Kidney capillary endothelial cell (primary cell): Measurements from ENCODE around the gene SARS2.
"Not testable (repeated sequence)": the region's sequence is repeated elsewhere in the genome, so short reads cannot be mapped to it uniquely, and the experiment has no call there.

ENCODE experiments used
- DNase-seq: peaks from one replicate; pipeline ENCODE4 v3.0.0-alpha.2; 2018; ENCODE audit warnings: low spot score

The SARS2 gene

GRCh38 chr19:38946229-38947010, 15.9 kb upstream of the SARS2 start:
- no peak for DNase-seq

DNA sequence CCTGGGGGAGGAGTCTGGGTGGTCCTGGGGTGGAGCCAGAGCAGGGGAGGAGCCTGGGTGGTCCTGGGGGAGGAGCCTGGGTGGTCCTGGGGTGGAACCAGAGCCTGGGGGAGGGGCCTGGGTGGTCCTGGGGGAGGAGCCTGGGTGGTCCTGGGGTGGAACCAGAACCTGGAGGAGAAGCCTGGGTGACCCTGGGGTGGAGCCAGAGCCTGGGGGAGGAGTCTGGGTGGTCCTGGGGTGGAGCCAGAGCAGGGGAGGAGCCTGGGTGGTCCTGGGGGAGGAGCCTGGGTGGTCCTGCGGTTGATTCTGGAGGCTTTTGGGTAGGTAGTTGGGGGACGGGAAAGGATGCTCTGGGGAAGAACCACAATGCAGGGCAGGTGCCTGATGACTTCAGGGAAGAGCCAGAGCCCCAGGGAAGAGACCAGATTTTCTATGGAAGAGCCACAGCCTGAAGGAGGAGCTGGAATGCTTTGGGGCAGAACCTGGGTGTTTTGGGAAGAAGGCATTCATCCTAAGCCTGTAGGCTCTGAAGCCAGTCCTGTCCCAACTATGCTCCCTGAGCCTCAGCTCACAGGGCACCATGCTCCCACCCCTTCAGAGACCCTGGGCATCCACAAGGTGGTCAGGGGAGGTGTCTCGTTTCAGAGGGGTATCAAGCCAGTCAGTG, 15.1 kb upstream of the SARS2 start:
- no peak for DNase-seq

DNA sequence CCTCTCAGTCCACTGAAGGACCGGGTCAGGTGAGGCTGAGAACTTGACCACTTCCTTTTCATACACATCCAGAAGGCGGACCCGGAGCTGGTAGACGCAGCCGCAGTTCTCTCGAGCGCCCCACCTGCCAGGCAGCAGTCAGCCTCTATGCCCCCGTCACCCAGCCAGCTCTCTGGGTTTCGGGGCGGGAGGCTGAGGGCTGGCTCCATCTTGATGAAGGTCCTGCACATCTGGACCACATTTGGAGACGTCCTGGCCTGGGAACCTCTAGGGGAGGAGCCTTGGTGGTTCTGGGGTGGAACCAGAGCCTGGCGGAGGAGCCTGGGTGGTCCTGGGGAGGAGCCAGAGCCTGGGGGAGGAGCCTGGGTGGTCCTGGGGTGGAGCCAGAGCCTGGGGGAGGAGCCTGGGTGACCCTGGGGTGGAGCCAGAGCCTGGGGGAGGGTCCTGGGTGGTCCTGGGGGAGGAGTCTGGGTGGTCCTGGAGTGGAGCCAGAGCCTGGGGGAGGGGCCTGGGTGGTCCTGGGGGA, 14.5 kb upstream of the SARS2 start:
- DNase-seq = no peak

- DNase-seq = no peak
Measured at GRCh38 chr19:38942471-38943181, 12.1 kb upstream of the SARS2 start.

- no peak for DNase-seq
Measured at GRCh38 chr19:38941979-38942378, 11.4 kb upstream of the SARS2 start.

GRCh38 chr19:38941466-38941865, 10.9 kb upstream of the SARS2 start:
- not testable (repeated sequence) for DNase-seq

- DNase-seq = no peak
Measured at GRCh38 chr19:38939957-38940356, 9.4 kb upstream of the SARS2 start.

DNA sequence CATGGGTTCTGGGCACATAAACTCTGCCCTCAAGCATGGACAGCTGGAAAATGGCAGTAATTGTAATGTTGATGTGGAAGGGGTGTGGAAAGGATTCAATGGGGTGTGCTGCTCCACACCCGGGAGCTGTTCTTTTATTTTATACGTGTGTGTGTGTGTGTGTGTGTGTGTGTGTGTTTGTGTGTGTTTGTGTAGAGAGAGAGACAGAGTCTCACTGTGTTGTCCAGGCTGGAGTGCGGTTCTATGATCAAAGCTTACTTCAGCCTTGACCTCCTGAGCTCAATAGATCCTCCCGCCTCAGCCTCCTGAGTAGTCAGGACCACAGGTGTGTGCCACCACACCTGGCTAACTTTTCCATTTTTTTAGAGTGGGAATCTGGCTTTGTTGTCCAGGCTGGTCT, 3.0 kb upstream of the SARS2 start:
- DNase-seq = no peak

DNA sequence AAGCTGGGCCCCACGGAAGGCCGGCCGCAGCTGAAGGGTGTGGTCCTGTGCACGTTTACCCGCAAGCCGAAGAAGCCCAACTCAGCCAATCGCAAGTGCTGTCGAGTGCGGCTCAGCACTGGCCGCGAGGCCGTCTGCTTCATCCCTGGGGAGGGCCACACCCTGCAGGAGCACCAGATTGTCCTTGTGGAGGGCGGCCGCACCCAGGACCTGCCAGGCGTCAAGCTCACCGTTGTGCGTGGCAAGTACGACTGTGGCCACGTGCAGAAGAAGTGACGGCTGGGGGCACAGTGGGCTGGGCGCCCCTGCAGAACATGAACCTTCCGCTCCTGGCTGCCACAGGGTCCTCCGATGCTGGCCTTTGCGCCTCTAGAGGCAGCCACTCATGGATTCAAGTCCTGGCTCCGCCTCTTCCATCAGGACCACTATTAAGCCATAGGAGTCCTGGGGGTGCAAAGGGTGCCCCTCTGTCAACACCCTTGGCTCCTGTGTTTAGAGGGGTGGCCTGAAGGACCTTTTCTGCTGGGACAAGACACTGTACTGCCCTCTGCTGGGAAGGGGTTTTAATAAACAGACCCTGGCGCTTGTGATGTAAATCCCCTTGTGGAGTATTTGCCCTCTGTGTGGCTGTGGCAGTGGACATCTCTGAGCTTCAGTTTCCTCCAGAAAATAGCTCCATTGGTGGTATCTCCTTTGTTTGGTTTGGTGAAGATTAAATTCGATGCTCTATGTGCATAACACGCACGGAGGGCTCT, 2.0 kb upstream of the SARS2 start:
- DNase-seq = no peak

GRCh38 chr19:38931521-38931793, 894 bp upstream of the SARS2 start:
- no peak for DNase-seq

GRCh38 chr19:38930776-38931520, 385 bp upstream of the SARS2 start, which contains the start of gene MRPS12:
TSS of gene MRPS12 (plus strand) at chr19:38930944. CDS start at chr19:38931295, 351 bp downstream.
- DNase-seq = peak; percentile 100

- no peak for DNase-seq
Measured at GRCh38 chr19:38928391-38929001, 2.1 kb downstream of the SARS2 start.

- no peak for DNase-seq
Measured at GRCh38 chr19:38924388-38924787, 6.2 kb downstream of the SARS2 start.

DNA sequence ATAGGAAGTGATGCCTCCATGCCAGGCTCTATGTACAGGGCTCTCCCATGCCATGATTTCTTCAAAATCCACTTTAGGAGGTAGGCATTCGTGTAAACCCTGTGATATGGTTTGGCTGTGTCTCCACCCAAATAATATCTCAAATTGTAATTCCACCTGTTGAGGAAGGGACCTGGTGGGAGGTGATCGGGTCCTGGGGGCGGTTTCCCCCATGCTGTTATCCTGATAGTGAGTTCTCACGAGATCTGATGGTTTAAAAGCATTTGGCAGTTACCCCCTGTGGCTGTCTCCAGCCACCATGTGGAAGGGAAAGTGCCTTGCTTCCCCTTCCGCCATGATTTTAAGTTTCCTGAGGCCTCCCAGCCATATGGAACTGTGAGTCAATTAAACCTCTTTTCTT, 8.1 kb downstream of the SARS2 start:
- DNase-seq = no peak

DNA sequence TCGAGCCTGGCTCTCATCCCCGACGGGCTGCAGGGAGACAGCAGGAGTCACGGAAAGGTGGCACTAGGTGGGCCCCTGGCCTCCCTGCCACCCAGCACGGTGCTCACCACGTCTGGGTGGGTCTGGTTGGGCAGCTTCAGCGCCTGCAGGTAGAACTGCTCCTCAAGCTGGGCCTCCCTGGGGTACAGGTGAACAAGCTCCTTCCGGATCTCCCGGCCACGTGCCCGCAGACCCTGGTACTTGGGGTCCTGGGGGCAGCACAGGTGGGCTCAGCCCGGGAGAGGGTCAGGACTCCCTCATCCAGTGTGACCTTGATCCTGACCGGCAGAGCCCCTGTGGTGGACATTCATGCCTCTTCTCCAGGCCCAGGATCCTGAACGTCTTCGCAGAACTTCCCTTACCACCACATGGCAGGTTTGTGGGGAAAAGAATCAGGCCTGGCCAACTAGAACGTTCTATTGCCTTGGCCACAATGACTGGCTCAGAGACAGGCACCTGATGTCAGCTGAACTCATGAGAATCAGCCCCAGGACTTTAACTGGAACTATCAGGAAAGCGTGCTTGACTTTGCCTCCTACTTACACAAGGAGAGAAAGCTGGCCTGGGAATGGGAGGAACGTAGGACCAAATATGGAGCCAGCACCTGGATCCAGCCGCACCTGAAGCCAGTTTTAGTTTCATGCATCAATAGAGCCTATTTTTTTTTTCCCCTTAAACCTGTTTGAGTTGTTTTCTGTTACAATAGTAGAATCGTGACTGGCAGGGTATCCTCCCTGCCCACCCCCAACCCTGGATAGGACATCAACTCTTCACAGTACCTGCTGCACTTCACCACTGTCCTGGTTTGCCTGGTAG, 8.9 kb downstream of the SARS2 start:
- no peak for DNase-seq

- DNase-seq = no peak
Measured at GRCh38 chr19:38920602-38921419, 9.8 kb downstream of the SARS2 start.

- no peak for DNase-seq
Measured at GRCh38 chr19:38919837-38920601, 10.5 kb downstream of the SARS2 start.

- no peak for DNase-seq
Measured at GRCh38 chr19:38918526-38918925, 12.0 kb downstream of the SARS2 start.
